ENCODE measurements around the gene MYOT. TPM values are rescaled to one million over a fixed set of nuclear protein-coding genes. Genes with fewer than 3 reads are reported as not detected.
A peak's percentile ranks its signal among the peaks of the same experiment; 100 is the strongest.

MYOT gene
- total RNA-seq, 1 donor from 2014 or later, result not detected

DNA sequence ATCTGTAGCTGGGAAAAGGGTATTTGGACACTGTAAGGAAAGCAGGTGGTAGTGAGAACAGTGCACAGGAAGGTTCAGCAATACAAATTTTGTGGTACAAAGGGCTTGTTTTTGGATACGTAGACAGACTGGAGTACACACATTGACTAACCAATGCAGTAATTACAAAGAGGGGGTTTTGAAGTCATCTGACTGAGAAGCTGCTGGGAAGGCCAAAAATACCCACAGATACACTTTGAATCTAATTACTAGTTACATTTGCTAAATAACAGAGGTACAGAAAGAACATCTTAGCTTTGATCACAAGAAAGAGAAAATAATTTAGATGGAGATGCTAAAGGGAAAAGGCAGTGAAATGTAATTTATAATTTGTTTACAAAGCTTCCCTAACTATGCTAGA, 67.5 kb downstream of the MYOT start:
- TF ChIP-seq, protein P1, sequence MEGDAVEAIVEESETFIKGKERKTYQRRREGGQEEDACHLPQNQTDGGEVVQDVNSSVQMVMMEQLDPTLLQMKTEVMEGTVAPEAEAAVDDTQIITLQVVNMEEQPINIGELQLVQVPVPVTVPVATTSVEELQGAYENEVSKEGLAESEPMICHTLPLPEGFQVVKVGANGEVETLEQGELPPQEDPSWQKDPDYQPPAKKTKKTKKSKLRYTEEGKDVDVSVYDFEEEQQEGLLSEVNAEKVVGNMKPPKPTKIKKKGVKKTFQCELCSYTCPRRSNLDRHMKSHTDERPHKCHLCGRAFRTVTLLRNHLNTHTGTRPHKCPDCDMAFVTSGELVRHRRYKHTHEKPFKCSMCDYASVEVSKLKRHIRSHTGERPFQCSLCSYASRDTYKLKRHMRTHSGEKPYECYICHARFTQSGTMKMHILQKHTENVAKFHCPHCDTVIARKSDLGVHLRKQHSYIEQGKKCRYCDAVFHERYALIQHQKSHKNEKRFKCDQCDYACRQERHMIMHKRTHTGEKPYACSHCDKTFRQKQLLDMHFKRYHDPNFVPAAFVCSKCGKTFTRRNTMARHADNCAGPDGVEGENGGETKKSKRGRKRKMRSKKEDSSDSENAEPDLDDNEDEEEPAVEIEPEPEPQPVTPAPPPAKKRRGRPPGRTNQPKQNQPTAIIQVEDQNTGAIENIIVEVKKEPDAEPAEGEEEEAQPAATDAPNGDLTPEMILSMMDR (IDR thresholded peaks at IDR 0.05), result no peak
- no peak overlapping the region for H3K4me3 Mint-ChIP-seq
- DNase-seq (no peak), ATAC-seq (ENCODE audit: low read depth) (peak; percentile 25)
- peaks cover 25% of the 10 kb centered on the region for H3K4me1 Mint-ChIP-seq
- peaks cover 35% of the 10 kb centered on the region for H3K36me3 Mint-ChIP-seq (ENCODE audit: low read depth)
- no peaks in the 10 kb centered on the region for H3K27me3 Mint-ChIP-seq
- no peaks in the 10 kb centered on the region for H3K9me3 Mint-ChIP-seq
- ChIA-PET CTCF (interaction anchor here (0.9 to 1.9 kb wide), 3 partner anchors 34 to 156 kb away, joined by 3 to 9 read pairs (median 8); partner anchors contain the start of gene PKD2L2), POLR2A (interaction anchor here (1.2 to 2.9 kb wide), 2 partner anchors 20 to 46 kb away, joined by 4 to 13 read pairs; partner anchors contain the start of gene PKD2L2)
- peak overlapping the region; percentile 61 for H3K27ac Mint-ChIP-seq
- intact Hi-C loops (cut with micrococcal nuclease), result loop anchor here (5.0 kb wide), 2 partner anchors 48 to 158 kb away; partner anchors contain the start of gene PKD2L2

DNA sequence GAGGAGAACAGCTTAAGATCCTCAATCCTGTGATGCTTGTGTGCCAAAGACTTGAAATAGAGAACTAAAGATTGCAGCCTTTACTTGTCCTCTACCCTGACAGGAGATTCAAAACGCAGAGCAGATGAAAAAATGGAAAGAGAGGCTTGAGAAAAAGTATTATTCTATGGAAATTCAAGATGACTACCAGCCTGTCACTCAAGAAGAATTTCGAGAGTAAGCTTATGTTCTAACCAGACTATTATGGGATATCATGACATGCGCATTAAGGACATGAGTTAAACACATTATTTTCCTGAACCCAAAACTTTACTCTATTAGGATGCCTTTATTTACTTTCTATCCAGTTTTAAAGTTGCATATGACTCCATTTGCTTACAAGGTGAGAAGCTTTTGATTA, 68.0 kb downstream of the MYOT start:
- Mint-ChIP-seq H3K4me1 (peaks cover 25% of the 10 kb centered on the region), H3K27ac (peak overlapping the region; percentile 61), H3K4me3 (no peak overlapping the region), H3K36me3 (ENCODE audit: low read depth) (peaks cover 40% of the 10 kb centered on the region), H3K9me3 (no peaks in the 10 kb centered on the region), H3K27me3 (no peaks in the 10 kb centered on the region)
- ATAC-seq (ENCODE audit: low read depth) (no peak), DNase-seq (no peak)
- POLR2A ChIA-PET, result interaction anchor here (1.2 to 2.9 kb wide), 2 partner anchors 19 to 46 kb away, joined by 4 to 13 read pairs; partner anchors contain the start of gene PKD2L2
- intact Hi-C loops (cut with micrococcal nuclease), result loop anchor here (5.0 kb wide), 2 partner anchors 48 to 158 kb away; partner anchors contain the start of gene PKD2L2
- CTCF ChIA-PET, result interaction anchor here (0.9 to 1.9 kb wide), 3 partner anchors 35 to 157 kb away, joined by 3 to 9 read pairs (median 8); partner anchors contain the start of gene PKD2L2
- TF ChIP-seq, protein P1 (IDR thresholded peaks at IDR 0.05), result no peak

Other genes starting within 250 kb of the MYOT start
- gene KLHL3, start 131.8 kb upstream of the MYOT start, total RNA-seq, result 5.3 and 5.9 TPM in 2 replicates
- gene HNRNPA0, start 113.5 kb upstream of the MYOT start, total RNA-seq, result 31.2 and 34.7 TPM in 2 replicates
- gene PKD2L2, start 21.6 kb downstream of the MYOT start, total RNA-seq, result not detected in 2 replicates
- gene FAM13B, start 165.2 kb downstream of the MYOT start, total RNA-seq, result 76.6 and 84.1 TPM in 2 replicates
- not detected in 2 replicates for gene WNT8A, start 216.2 kb downstream of the MYOT start, total RNA-seq

Data from activated B cell treated with CpG ODN at 0.5 μM for 24 hours (primary cell).